BLaER1 (cell line): ENCODE data around the gene IFFO2.

Source experiments
- H3K27ac ChIP-seq: shearing (Covaris generic); formaldehyde crosslinking; 2 replicates; pipeline ENCODE4 v1.8.1; 2022
- H3K27me3 ChIP-seq: shearing (Covaris generic); formaldehyde crosslinking; 2 replicates; pipeline ENCODE4 v1.8.1; 2022
- H3K36me3 ChIP-seq: shearing (Covaris generic); formaldehyde crosslinking; 2 replicates; pipeline ENCODE4 v1.8.1; 2022
- H3K4me1 ChIP-seq: shearing (Covaris generic); formaldehyde crosslinking; 2 replicates; pipeline ENCODE4 v1.8.1; 2022
- H3K4me2 ChIP-seq: shearing (Covaris generic); formaldehyde crosslinking; 2 replicates; pipeline ENCODE4 v1.8.1; 2022
- H3K4me3 ChIP-seq: shearing (Covaris generic); formaldehyde crosslinking; 2 replicates; pipeline ENCODE4 v1.8.1; 2022
- H3K9ac ChIP-seq: shearing (Covaris generic); formaldehyde crosslinking; 2 replicates; pipeline ENCODE4 v1.8.1; 2022
- H3K9me3 ChIP-seq: shearing (Covaris generic); formaldehyde crosslinking; 2 replicates; pipeline ENCODE4 v1.8.1; 2022
- H4K20me1 ChIP-seq: shearing (Covaris generic); formaldehyde crosslinking; 2 replicates; pipeline ENCODE4 v1.8.1; 2022
- Cebpa-rat ChIP-seq: shearing (Covaris generic); IDR thresholded peaks from 2 replicates; pipeline ENCODE4 v1.8.1; 2022

IFFO2 gene

GRCh38 chr1:18939398-18940302 is 16.8 kb downstream of the IFFO2 start:
- peak overlapping the region; percentile 69 for H3K27ac ChIP-seq
- H3K27me3 ChIP-seq = no peaks in the 10 kb centered on the region
- peaks cover 5% of the 10 kb centered on the region; the same call in 1 of the 2 replicates for H3K36me3 ChIP-seq
- no peak for TF ChIP-seq Cebpa-rat
- H3K4me2 ChIP-seq = peak overlapping the region; percentile 85
- H3K9me3 ChIP-seq = no peaks in the 10 kb centered on the region
- no peak overlapping the region for H3K4me3 ChIP-seq
- H3K4me1 ChIP-seq = peaks cover 62% of the 10 kb centered on the region
- peaks cover 94% of the 10 kb centered on the region for H4K20me1 ChIP-seq
- H3K9ac ChIP-seq = peak overlapping the region; percentile 62; the same call in 1 of the 2 replicates

- Histone ChIP-seq H4K20me1 (peaks cover 90% of the 10 kb centered on the region), H3K4me3 (no peak overlapping the region), H3K4me1 (peaks cover 54% of the 10 kb centered on the region), H3K27ac (peak overlapping the region; percentile 69), H3K4me2 (peak overlapping the region; percentile 85), H3K27me3 (no peaks in the 10 kb centered on the region), H3K9me3 (no peaks in the 10 kb centered on the region), H3K9ac (peak overlapping the region; percentile 62; the same call in 1 of the 2 replicates), H3K36me3 (peaks cover 2% of the 10 kb centered on the region; the same call in 1 of the 2 replicates)
- no peak for TF ChIP-seq Cebpa-rat
Measured at GRCh38 chr1:18938707-18939070, 17.8 kb downstream of the IFFO2 start.

- peak overlapping the region; percentile 85 for H3K4me2 ChIP-seq
- peak overlapping the region; percentile 62; the same call in 1 of the 2 replicates for H3K9ac ChIP-seq
- peak overlapping the region; percentile 69; the same call in 1 of the 2 replicates for H3K27ac ChIP-seq
- no peak for TF ChIP-seq Cebpa-rat
- H3K27me3 ChIP-seq = no peaks in the 10 kb centered on the region
- H3K4me1 ChIP-seq = peaks cover 55% of the 10 kb centered on the region
- no peaks in the 10 kb centered on the region; the same call in 1 of the 2 replicates for H3K36me3 ChIP-seq
- no peaks in the 10 kb centered on the region for H3K9me3 ChIP-seq
- peaks cover 89% of the 10 kb centered on the region for H4K20me1 ChIP-seq
- no peak overlapping the region for H3K4me3 ChIP-seq
Measured at GRCh38 chr1:18938008-18938706, 18.3 kb downstream of the IFFO2 start.

- H3K9ac ChIP-seq = no peak overlapping the region
Measured at GRCh38 chr1:18937539-18937938, 18.9 kb downstream of the IFFO2 start.

GRCh38 chr1:18936814-18937481 is 19.5 kb downstream of the IFFO2 start:
- no peaks in the 10 kb centered on the region for H3K27me3 ChIP-seq
- no peak overlapping the region for H3K4me3 ChIP-seq
- peaks cover 64% of the 10 kb centered on the region for H3K4me1 ChIP-seq
- no peak overlapping the region for H3K9ac ChIP-seq
- H3K36me3 ChIP-seq = no peaks in the 10 kb centered on the region; the same call in 1 of the 2 replicates
- no peak overlapping the region for H3K4me2 ChIP-seq
- no peak for TF ChIP-seq Cebpa-rat
- H3K9me3 ChIP-seq = no peaks in the 10 kb centered on the region
- H4K20me1 ChIP-seq = peaks cover 95% of the 10 kb centered on the region
- H3K27ac ChIP-seq = 0 out of 2 replicates have a peak overlapping the region, but pooled peaks have one; percentile 0

More at GRCh38 chr1:18937539-18937938, 18.9 kb downstream of the IFFO2 start:
- no peak overlapping the region for H3K4me3 ChIP-seq
- H3K4me2 ChIP-seq = peak overlapping the region; percentile 85; the same call in 1 of the 2 replicates
- H4K20me1 ChIP-seq = peaks cover 94% of the 10 kb centered on the region
- H3K9me3 ChIP-seq = no peaks in the 10 kb centered on the region
- no peaks in the 10 kb centered on the region; the same call in 1 of the 2 replicates for H3K36me3 ChIP-seq
- H3K27me3 ChIP-seq = no peaks in the 10 kb centered on the region
- H3K27ac ChIP-seq = 0 out of 2 replicates have a peak overlapping the region, but pooled peaks have one; percentile 0
- no peak for TF ChIP-seq Cebpa-rat
- peaks cover 61% of the 10 kb centered on the region for H3K4me1 ChIP-seq

GRCh38 chr1:18936471-18936813 is 20.0 kb downstream of the IFFO2 start:
- H4K20me1 ChIP-seq = peaks cover 95% of the 10 kb centered on the region
- H3K4me1 ChIP-seq = peaks cover 64% of the 10 kb centered on the region
- no peak overlapping the region for H3K4me3 ChIP-seq
- H3K27me3 ChIP-seq = no peaks in the 10 kb centered on the region
- H3K9ac ChIP-seq = no peak overlapping the region
- no peaks in the 10 kb centered on the region for H3K9me3 ChIP-seq
- H3K27ac ChIP-seq = no peak overlapping the region
- no peak overlapping the region for H3K4me2 ChIP-seq
- TF ChIP-seq Cebpa-rat = no peak
- no peaks in the 10 kb centered on the region; the same call in 1 of the 2 replicates for H3K36me3 ChIP-seq

GRCh38 chr1:18934205-18935000 is 22.1 kb downstream of the IFFO2 start:
- Histone ChIP-seq H3K9ac (no peak overlapping the region), H3K36me3 (no peaks in the 10 kb centered on the region; the same call in 1 of the 2 replicates), H4K20me1 (peaks cover 95% of the 10 kb centered on the region), H3K27me3 (no peaks in the 10 kb centered on the region), H3K4me2 (no peak overlapping the region), H3K4me1 (peaks cover 68% of the 10 kb centered on the region), H3K4me3 (no peak overlapping the region), H3K27ac (no peak overlapping the region), H3K9me3 (no peaks in the 10 kb centered on the region)
- no peak for TF ChIP-seq Cebpa-rat

- no peak overlapping the region for H3K9ac ChIP-seq
- H4K20me1 ChIP-seq = peaks cover 95% of the 10 kb centered on the region
- H3K27me3 ChIP-seq = no peaks in the 10 kb centered on the region
Measured at GRCh38 chr1:18932879-18933278, 23.6 kb downstream of the IFFO2 start.

GRCh38 chr1:18932387-18932786 is 24.1 kb downstream of the IFFO2 start:
- H3K9me3 ChIP-seq = no peaks in the 10 kb centered on the region
- peaks cover 68% of the 10 kb centered on the region for H3K4me1 ChIP-seq
- H3K27ac ChIP-seq = peak overlapping the region; percentile 63
- H3K36me3 ChIP-seq = no peaks in the 10 kb centered on the region; the same call in 1 of the 2 replicates
- peak overlapping the region; percentile 81 for H3K4me2 ChIP-seq
- H3K4me3 ChIP-seq = no peak overlapping the region
- no peaks in the 10 kb centered on the region for H3K27me3 ChIP-seq
- H3K9ac ChIP-seq = 0 out of 2 replicates have a peak overlapping the region, but pooled peaks have one; percentile 9
- peaks cover 95% of the 10 kb centered on the region for H4K20me1 ChIP-seq
- TF ChIP-seq Cebpa-rat = no peak

More at GRCh38 chr1:18932879-18933278, 23.6 kb downstream of the IFFO2 start:
- no peak for TF ChIP-seq Cebpa-rat
- Histone ChIP-seq H3K4me3 (no peak overlapping the region), H3K27ac (peak overlapping the region; percentile 63), H3K36me3 (no peaks in the 10 kb centered on the region; the same call in 1 of the 2 replicates), H3K4me1 (peaks cover 68% of the 10 kb centered on the region), H3K9me3 (no peaks in the 10 kb centered on the region), H3K4me2 (no peak overlapping the region)
